ENCODE results near the gene TTLL11.

The TTLL11 gene, protein sequence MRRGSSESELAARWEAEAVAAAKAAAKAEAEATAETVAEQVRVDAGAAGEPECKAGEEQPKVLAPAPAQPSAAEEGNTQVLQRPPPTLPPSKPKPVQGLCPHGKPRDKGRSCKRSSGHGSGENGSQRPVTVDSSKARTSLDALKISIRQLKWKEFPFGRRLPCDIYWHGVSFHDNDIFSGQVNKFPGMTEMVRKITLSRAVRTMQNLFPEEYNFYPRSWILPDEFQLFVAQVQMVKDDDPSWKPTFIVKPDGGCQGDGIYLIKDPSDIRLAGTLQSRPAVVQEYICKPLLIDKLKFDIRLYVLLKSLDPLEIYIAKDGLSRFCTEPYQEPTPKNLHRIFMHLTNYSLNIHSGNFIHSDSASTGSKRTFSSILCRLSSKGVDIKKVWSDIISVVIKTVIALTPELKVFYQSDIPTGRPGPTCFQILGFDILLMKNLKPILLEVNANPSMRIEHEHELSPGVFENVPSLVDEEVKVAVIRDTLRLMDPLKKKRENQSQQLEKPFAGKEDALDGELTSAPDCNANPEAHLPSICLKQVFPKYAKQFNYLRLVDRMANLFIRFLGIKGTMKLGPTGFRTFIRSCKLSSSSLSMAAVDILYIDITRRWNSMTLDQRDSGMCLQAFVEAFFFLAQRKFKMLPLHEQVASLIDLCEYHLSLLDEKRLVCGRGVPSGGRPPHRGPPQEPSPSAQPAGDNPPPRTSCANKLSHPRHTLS
- 4.4 to 6.3 (median 5.3) reads per million in 4 experiments for total RNA-seq

DNA sequence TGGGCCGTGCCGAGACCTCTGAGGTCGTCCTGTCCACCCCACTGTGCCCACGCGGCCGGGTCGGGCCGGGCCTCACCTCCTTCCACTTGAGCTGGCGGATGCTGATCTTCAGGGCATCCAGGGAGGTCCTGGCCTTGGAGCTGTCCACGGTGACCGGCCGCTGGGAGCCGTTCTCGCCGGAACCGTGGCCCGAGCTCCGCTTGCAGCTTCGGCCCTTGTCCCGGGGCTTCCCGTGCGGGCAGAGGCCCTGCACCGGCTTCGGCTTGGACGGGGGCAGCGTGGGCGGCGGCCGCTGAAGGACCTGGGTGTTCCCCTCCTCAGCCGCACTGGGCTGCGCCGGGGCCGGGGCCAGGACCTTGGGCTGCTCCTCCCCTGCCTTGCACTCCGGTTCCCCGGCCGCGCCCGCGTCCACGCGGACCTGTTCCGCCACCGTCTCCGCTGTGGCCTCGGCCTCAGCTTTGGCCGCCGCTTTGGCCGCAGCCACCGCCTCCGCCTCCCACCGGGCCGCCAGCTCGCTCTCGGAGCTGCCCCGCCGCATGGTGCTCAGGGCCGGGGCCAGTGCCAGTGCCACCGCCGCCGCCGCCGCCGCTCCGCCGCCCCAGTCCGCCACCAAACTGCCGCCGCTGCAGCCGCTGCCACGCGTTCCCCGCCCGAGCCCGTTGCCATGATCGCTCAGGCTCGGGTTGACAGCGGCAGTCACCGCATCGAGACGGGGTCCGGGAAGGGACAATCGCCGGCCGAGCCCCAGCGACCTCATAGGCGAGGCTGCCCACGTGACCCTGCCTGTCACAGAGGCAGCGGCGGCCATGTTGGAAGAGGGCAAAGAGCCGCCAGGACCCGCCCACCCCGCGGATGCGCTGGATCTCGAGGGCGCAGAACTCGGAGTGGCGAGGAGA lies at the start of gene TTLL11:
TTLL11 (minus strand) TSS at position 698 of the 896 bp plus-strand sequence; CDS start at position 538, 160 bp downstream.
- DNase-seq = peak; percentile 95

DNA sequence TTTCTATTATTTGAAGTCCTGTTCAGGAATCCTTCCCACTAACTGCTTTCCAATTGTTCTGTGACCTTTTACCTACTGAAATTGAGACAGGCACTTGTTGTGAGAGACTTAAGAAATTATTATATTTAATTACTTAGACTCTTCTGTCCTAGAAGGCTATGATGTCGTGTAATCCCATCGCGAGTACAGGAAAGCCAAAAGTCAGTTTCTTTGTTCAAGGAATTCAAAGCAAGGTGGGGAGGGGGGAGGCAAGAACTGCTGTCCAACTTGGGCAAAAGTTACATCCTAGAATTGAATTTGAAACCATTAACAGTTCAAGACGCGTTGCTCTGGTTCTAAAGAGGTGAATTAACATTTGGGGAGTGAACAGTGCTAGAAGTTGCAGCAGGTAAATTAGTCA lies 48.6 kb upstream of the TTLL11 start:
- no peak for DNase-seq

DNA sequence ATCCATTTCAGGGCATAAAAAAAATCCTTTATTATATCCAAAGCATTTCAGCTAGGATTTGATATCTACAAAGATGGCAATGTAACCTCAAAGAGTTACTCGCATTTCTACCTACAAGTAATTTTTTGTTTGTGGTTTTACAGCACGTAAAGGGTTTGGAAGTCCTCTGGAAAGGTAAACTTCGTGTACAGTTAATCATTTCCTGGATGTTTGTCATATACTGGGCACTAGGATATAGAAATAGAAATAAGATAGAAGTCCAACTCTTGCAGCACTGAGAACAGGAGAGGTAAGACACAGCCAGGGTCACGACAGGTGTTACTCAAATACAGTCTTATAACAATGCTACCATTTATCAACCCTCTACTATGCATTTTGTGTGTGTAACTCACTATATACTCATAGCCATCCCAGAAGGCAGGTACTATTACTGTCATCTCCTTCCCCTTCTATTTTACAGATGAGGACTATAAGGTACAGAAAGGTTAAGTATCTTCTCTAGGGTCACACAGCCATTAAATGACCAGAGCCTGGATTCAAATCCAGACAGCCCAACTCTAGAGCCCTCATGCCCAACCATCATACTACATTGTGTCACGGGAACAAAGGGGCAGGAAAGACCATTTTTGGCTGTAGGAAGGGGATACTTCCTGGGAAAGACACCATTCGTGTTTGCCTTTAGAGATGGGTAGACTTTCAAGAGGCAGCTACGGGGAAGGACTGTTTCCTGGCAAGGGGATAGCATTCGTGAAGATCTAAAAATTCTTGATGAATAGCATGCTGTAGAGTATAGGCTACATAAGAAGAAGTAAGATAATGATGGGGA lies 47.5 kb upstream of the TTLL11 start:
- DNase-seq = no peak

DNA sequence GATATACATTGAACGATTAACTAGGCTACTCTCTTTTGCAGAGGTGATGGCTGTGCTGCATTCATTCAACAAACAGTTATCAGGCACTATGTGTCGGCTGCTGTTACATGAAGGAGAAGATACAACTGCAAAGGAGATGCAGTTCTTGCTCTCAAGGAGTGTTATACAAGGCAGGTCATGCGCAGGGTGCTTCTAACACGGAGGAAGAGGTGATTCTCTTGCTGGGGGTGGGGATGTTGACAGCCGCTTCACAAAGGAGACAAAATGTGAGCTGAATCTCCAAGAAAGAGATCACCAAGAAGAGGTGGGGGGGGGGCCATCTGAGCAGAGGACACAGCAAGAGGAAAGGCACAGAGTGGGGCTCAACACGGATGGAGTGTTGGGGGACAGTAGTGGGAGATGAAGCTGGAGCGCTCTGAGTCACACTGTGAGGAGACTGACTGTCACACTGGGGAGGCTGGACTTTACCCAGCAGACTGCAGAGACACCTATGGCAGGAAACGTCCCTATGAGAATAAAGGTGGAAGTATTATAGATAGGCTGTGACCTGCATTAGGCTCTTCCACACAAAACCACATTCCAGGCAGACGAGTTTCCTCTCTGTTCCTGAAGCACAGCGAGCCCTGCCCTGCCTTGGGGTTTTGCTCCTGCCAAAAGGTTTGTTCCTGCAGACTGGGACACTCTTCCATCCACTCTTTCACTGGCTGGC lies 45.6 kb upstream of the TTLL11 start:
- DNase-seq = no peak

DNA sequence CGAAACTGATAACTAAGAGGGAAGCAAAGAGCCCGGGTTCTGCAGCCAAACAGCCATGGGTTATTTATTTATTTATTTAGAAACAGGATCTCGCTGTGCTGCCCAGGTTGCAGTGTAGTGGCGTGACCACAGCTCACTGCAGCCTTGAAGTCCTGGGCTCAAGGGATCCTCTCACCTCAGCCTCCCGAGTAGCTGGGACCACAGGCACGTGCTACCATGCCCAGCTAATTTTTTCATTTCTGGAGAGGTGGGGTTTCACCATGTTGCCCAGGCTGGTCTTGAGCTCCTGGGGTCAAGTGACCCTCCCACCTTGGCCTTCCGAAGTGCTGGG lies 42.4 kb upstream of the TTLL11 start:
- DNase-seq = no peak

DNA sequence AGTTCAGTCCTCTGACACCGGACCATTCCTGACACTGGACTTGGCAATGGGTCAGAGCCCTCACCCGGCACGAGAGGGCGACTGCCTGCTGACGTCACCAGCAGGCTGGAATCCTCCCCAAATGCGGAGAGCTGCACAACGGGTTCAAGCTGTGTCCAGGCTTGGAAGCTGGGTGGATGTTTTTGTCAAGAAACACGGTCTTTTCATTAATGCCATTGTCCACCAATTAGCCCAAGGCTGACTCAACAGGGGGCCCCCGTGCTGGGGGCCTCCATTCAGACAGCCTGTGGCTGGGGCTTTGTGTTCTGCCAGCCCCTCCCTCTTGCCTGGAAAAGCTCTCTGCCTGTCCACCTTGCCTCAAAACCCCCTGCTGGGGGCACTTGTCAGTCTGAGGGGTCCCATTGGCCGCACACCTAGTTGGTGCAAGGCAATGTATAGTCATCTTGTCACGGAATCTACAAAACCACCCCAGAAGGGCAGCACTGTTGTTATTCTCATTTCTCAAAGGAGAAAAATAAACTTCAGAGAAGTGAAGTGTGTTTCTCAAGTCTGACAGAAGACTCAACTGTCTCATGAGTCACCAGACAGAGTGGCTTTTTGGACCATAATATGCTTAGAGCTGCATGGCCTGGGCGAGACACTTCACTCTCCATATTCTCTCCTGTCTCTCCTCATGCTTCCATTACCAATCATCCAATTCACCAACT lies 41.9 kb upstream of the TTLL11 start:
- no peak for DNase-seq

DNA sequence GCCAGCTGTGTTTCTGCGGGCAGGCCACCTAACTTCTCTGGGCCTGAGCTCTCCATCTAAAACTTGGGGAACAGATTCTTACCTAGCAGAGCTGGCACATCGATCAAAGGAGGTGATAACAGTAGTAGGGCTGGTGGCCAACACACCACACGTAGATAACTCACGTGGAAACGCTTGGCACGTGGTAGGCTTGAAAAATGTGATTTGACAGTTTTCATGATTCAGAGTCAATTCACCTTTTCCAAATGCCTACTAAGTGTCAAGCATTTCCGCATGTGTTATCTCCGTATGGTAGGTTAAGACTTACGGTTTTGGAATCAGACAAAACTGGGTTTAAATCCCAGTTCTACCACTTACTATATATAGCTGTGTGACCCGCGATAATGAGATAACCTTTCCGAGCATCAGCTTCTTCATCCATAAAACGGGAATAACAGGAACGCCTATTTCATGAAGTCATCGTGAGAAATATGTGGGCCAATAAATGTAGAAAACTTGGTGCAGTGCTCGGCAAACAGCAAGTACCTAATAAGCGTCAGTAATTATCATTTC lies 41.0 kb upstream of the TTLL11 start:
- no peak for DNase-seq

DNA sequence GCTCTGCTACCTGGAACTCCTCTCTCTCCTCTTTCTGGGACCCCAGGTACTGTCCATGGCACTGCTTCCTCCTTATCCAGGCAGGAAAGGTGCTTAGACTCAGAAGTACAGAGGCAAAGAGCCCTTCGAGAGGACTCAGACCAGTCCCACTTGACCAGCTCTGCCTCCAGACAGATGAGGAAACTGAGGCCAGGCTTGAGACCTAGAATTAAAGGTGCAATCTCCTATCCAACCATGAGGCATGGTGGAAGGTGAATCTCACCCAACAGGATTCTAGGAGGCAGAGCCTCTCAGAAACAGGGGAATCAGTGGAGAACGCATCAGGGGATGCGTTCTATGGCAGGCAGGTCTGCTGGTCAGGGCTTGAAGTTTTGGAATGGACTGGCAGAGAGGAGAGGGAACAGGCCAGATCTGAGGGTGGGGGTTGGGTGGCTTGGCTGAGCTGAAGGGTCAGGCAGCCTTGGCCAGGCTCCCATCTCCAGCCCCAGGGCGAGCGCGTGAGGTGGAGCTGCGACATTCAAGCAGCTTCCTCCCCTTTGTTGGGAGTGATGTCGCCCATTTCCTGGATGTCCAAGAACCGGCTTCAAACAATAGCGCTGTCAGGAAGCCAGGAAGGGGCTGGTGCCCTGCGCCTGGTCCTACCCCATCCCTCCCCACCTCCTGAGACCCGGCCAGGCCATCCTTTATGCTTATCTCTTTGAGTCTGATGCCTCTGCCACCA lies 40.3 kb upstream of the TTLL11 start:
- no peak for DNase-seq

DNA sequence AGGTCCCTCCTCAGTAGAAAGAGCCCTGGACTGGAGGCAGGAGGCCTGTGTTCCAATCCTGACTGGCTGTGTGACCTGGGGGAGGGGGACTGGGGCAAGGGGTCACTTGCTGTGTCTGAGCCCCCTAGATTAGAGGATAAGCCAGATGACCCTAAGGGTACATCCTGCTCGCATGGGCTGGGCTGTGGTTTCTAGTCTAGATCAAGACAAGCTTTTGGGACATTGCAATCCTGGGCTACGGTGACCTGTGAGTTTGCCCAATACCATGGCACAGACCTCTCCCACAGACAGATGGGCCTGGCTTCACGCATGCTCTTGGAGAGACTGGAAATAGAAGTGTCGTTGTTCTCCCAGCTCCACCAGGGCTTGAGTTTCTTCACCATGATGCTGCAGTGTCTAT lies 39.4 kb upstream of the TTLL11 start:
- no peak for DNase-seq

DNA sequence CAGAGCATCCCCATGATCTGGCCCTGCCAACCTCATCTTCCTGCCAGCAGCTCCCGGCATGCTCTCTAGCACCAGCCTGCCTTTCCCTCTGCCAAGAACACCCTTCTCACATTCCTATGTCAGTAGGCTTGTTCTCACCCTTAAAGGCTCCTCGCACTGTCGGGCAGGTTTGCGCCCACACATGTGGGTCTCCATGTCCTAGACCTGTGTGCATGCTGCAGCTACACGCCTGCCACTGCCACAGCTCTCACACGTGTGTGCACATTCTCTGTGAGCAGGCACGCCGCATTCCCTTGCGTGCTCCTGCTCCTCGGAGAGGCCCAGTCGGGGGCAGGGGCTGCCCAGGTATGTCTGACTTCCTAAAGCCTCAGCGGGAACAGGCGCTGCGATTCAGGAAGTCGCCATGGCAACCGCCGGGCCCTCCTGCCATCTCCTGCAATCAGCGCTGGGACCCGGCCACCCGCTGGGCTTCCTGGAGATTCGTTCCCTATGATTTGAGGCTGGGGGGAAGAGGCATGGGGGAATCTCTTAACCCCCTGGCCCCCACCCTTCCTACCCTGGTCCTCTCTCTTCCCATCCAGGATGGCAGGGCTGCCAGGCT lies 38.4 kb upstream of the TTLL11 start:
- DNase-seq = no peak

DNA sequence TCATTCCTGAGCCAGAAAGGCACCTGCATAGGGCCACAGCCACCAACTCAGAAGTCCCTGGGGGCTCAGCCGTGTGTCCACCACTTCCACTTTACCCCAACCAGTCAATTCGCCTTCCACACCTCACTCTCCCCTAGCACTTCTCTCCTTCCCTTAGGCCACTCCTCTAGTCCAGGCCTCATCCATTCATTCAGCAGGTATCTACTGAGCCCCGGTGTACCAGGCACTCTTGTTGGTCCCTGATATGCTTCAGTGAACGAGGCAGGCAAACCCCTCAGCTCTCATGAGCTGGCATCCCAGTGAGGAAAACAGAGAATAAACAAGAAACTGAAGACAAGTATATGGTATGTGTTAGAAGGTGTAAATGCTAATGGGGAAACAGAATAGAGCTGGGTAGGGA lies 37.7 kb upstream of the TTLL11 start:
- no peak for DNase-seq

DNA sequence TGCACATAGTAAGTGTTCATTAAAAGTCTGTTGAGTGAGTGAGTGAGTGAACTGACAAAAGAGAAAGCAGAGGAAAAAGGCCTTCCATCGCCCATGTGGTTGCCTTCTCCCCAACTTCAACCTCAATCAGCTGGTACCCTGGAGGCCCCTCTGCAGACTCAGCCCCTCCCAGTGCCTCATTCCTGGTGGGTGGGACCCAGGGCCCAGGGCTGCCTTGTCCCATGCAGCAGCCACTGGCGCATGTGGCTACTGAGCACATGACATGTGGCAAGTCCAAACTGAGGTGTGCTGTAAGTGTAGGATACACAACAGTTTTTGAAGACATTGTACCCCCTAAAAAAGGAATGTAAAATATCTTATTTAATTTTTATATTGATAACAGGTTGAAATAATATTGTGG lies 36.9 kb upstream of the TTLL11 start:
- no peak for DNase-seq

DNA sequence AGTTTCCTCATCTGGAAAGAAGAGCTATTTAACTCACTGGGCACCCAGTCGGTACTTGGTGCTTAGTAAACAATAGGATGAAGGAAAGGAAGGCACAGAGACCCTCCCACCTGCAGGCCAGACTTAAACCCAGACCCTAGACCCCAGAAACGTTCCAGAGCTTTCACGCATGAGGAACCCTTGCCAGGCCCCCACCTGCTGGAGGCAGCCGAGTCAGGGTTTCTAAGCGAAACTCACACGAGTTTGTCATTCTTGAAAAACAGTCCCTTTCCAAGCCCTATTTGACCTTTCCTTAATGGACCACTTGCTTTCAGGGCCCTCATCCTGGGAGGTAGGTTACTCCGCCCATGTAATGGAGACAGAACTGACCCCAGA lies 35.8 kb upstream of the TTLL11 start:
- no peak for DNase-seq

DNA sequence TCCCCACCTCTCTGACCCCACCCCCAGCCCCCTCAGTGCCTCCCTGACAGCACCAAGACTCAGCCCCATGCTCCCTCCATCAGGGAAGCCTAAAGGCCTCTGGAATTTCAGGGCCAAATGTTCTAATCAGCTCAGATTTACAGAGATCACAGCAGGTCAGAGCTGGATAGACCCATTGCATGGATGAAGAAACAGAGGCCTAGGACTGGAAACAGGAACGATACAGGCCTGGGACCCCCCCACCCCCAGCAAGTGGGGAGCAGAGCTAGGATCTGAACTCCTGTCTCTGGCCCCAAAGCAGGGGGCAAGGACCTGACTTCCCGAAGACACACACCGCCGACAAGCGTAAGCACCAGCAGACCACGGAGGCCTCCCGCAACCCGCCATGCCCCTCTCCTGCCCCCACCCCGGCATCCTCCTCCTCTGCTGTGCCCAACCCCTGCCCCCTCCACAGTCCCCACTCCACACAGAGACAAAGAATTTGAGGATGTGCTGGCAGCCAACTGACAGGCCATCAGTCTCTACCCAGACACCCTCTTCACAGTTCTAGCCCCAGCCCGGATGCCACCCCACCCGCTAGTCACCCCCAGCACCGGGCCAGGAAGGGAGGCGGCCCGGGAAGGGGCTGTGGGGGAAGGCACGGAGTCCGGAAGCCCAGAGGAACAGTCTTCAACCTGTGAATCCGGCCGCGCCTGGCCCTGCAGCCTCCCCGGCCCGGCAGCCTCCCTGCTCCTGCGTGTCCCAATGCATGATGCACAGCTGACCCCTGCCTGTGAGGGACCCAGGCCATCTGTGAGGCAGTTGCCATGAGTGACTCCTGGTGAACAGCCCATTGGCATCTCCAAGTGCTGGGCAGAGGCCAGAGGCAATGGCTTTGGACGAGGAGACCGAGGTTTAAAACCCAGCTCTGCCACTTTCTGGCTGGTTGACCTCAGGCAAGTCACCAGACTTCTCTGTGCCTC lies 35.2 kb upstream of the TTLL11 start:
- no peak for DNase-seq

DNA sequence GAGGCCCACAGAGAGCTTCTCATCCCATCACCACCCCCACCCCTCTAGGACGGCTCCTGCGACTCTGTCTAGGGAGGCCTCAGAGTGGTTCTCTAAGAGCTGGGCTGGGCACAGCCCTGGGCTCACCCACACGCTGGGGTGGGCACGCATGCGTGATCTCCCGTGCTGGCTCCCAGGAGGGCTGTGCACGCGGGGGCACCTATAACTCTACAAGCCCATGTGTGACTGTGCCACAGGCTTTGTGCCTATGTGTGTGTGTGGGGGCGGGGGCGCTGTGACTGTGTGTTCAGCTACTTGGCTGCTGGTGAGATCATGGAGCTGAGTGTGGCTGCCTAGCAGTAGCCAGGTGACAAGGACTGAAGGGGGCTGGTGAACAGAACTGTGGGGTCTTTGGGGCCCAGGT lies 34.3 kb upstream of the TTLL11 start:
- no peak for DNase-seq

DNA sequence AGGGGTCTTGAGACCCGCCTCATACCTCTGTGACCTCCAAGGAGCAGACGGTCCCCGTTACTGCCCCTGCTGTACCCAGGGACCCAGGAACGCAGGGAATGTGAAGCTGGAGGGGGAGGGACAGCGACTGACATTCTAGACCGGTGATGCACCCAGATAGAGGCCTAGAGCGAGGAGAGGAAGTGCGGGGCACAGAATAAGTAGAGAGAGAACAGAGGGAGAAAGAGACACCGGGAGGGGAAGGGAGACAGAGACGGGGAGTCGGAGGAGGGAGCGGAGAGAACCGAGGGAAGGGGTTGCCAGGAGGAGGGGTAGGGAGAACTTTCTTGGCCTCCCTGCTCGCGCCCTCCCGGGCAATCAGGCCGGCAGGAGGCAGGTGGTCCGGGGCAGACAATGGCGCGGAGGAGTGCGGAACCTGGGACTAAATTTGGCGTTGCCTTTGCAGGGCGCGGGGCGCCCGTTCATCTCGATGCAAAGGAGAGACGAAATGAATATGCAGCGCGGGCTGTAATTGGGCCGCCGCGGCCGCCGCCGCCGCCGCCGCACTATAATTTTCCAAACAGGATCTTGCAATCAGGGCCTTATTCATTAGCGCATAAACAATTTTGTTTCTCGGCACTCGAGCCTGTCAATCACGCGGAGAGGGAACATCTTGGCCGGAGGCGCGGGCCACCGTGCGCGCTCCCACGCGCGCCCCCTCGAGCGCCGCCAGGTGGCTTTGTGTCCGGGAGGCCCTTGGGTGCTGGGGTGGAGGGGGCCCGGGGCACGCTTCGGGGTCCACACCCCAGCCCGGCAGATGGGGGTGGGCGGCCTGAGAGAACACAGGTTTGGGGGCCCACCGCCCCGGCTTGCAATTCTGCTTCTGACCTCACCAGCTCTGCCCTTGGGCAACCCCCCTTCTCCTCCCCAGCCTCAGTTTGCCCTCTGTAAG lies 33.5 kb upstream of the TTLL11 start:
- DNase-seq = no peak
